ENCODE measurements around the gene FAF1.
A peak's percentile ranks its signal among the peaks of the same experiment; 100 is the strongest.

Gene FAF1

GRCh38 chr1:50959913-50960844, at the start of gene FAF1 (continued):
- peak; percentile 93 for TF ChIP-seq SP3 (tag by site-specific recombination; IDR thresholded peaks at IDR 0.05)
- TF ChIP-seq ZNF248 (tag by site-specific recombination; IDR thresholded peaks at IDR 0.05): no peak
- TF ChIP-seq KLF1 (tag by site-specific recombination; IDR thresholded peaks at IDR 0.05): peak; percentile 57
- no peak for TF ChIP-seq ZNF114 (tag by site-specific recombination; IDR thresholded peaks at IDR 0.05)
- no peak for TF ChIP-seq ZNF624 (tag by site-specific recombination; IDR thresholded peaks at IDR 0.05)
- no peak for TF ChIP-seq ZNF354C (tag by site-specific recombination; IDR thresholded peaks at IDR 0.05; ENCODE audit: borderline replicate concordance, low read depth)
- peak; percentile 92 for TF ChIP-seq SP2 (tag by site-specific recombination; IDR thresholded peaks at IDR 0.05)
- no peak for TF ChIP-seq RBAK (tag by site-specific recombination; IDR thresholded peaks at IDR 0.05)
- no peak; the same call in 1 of the 2 replicates for TF ChIP-seq ZNF623 (tag by site-specific recombination; IDR thresholded peaks at IDR 0.05)
- TF ChIP-seq ZNF610 (tag by site-specific recombination; IDR thresholded peaks at IDR 0.05; ENCODE audit: borderline replicate concordance): no peak; the same call in 1 of the 2 replicates
- no peak for TF ChIP-seq ZNF23 (tag by site-specific recombination; IDR thresholded peaks at IDR 0.05; ENCODE audit: borderline replicate concordance)
- TF ChIP-seq ZBTB1 (tag by site-specific recombination; IDR thresholded peaks at IDR 0.05): no peak
- peak; percentile 100 for TF ChIP-seq ZNF600 (tag by site-specific recombination; IDR thresholded peaks at IDR 0.05)
- peak; percentile 70; the same call in 1 of the 2 replicates for TF ChIP-seq ZNF394 (tag by site-specific recombination; IDR thresholded peaks at IDR 0.05; ENCODE audit: borderline replicate concordance)
- TF ChIP-seq SETDB1 (IDR thresholded peaks at IDR 0.05; ENCODE audit: insufficient read length, low read length): peak; percentile 32
- TF ChIP-seq REST (tag by site-specific recombination; IDR thresholded peaks at IDR 0.05): peak; percentile 73
- peak; percentile 35 for TF ChIP-seq ZNF398 (tag by site-specific recombination; IDR thresholded peaks at IDR 0.05)
- no peak for TF ChIP-seq ZNF791 (tag by site-specific recombination; IDR thresholded peaks at IDR 0.05)
- TF ChIP-seq INSM2 (tag by site-specific recombination; IDR thresholded peaks at IDR 0.05): peak; percentile 72; the same call in 1 of the 2 replicates
- no peak for TF ChIP-seq ZNF239 (tag by site-specific recombination; IDR thresholded peaks at IDR 0.05)
- peak; percentile 100 for TF ChIP-seq SCRT2 (tag by site-specific recombination; IDR thresholded peaks at IDR 0.05)
- peak; percentile 65; the same call in 1 of the 2 replicates for TF ChIP-seq ZNF629 (tag by site-specific recombination; IDR thresholded peaks at IDR 0.05)
- TF ChIP-seq GLIS2 (tag by site-specific recombination; IDR thresholded peaks at IDR 0.05): peak; percentile 67
- TF ChIP-seq ZNF513 (tag by site-specific recombination; IDR thresholded peaks at IDR 0.05): peak; percentile 44; the same call in 1 of the 2 replicates
- peak; percentile 62; the same call in 1 of the 2 replicates for TF ChIP-seq ZNF391 (tag by site-specific recombination; IDR thresholded peaks at IDR 0.05; ENCODE audit: borderline replicate concordance, low read depth)
- peak; percentile 99 for TF ChIP-seq ZFHX2 (tag by site-specific recombination; conservative IDR thresholded peaks at IDR 0.05)
- TF ChIP-seq IKZF3 (tag by site-specific recombination; IDR thresholded peaks at IDR 0.05): peak; percentile 83
- peak; percentile 93 for TF ChIP-seq ZNF561 (tag by site-specific recombination; IDR thresholded peaks at IDR 0.05; ENCODE audit: borderline replicate concordance)
- peak; percentile 84 for TF ChIP-seq KLF10 (tag by site-specific recombination; IDR thresholded peaks at IDR 0.05)
- TF ChIP-seq ZNF341 (tag by site-specific recombination; IDR thresholded peaks at IDR 0.05; ENCODE audit: low read depth): no peak
- TF ChIP-seq ZNF2 (tag by site-specific recombination; IDR thresholded peaks at IDR 0.05): peak; percentile 78; the same call in 1 of the 2 replicates

All from HEK293 (cell line).